ENCODE results near the gene SIGLEC15.

GRCh38 chr18:45837283-45838070 lies 12.0 kb downstream of the SIGLEC15 start:
- TF ChIP-seq TAF1 (IDR thresholded peaks at IDR 0.05; ENCODE audit: borderline replicate concordance, low read depth, low read length) (no peak), POLR2A (IDR thresholded peaks at IDR 0.05; ENCODE audit: low read depth, low read length) (no peak)
